Trophoblast cell (in vitro differentiated cells and primary cell): ENCODE data around the gene DNAH9.

ENCODE experiments used
- DNase-seq, 2 donors: peaks; one replicate each; pipeline ENCODE4 v3.0.0-alpha.2; 2016
- H2AFZ ChIP-seq: 2 replicates; pipeline ENCODE4 v1.6.1; 2013; ENCODE audit warnings: low read length, moderate library complexity, mild to moderate bottlenecking; ENCODE audit not compliant: insufficient read depth, poor library complexity
- H2AK5ac ChIP-seq: 2 replicates; pipeline ENCODE4 v1.6.1; 2013; ENCODE audit warnings: mild to moderate bottlenecking, low read length
- H2BK120ac ChIP-seq: 2 replicates; pipeline ENCODE4 v1.6.1; 2013; ENCODE audit warnings: low read length, mild to moderate bottlenecking, moderate library complexity; ENCODE audit not compliant: insufficient read depth, poor library complexity
- H2BK12ac ChIP-seq: 2 replicates; pipeline ENCODE4 v1.6.1; 2013; ENCODE audit warnings: mild to moderate bottlenecking, low read length, moderate library complexity
- H2BK5ac ChIP-seq: 2 replicates; pipeline ENCODE4 v1.6.1; 2013; ENCODE audit warnings: low read length, low read depth, moderate library complexity, mild to moderate bottlenecking; ENCODE audit not compliant: poor library complexity
- H3K14ac ChIP-seq: 2 replicates; pipeline ENCODE4 v1.6.1; 2013; ENCODE audit warnings: mild to moderate bottlenecking, low read length
- H3K18ac ChIP-seq: 2 replicates; pipeline ENCODE4 v1.6.1; 2013; ENCODE audit warnings: mild to moderate bottlenecking, low read length
- H3K23ac ChIP-seq: 2 replicates; pipeline ENCODE4 v1.6.1; 2013; ENCODE audit warnings: low read length
- H3K27ac ChIP-seq: 2 replicates; pipeline ENCODE4 v1.5.1; 2013; ENCODE audit warnings: low read depth, mild to moderate bottlenecking, inconsistent platforms, low read length, moderate library complexity
- H3K27me3 ChIP-seq: 2 replicates; pipeline ENCODE4 v1.6.1; 2013; ENCODE audit warnings: inconsistent platforms, mild to moderate bottlenecking, low read length, moderate library complexity; ENCODE audit not compliant: insufficient read depth
- H3K36me3 ChIP-seq, 2 experiments: 1 replicate in 1 of 2; 2 replicates in 1 of 2; pipeline ENCODE4 v1.6.1; 2013; ENCODE audit warnings: low read length in 2 of 2, mild to moderate bottlenecking in 2 of 2, moderate library complexity in 1 of 2; ENCODE audit not compliant: insufficient read depth in 2 of 2, control insufficient read depth in 1 of 2
- H3K4ac ChIP-seq: 2 replicates; pipeline ENCODE4 v1.6.1; 2013; ENCODE audit warnings: low read depth, mild to moderate bottlenecking, low read length, moderate library complexity
- H3K4me1 ChIP-seq, 2 experiments: 1 replicate in 1 of 2; 2 replicates in 1 of 2; pipeline ENCODE4 v1.6.1; 2013; ENCODE audit warnings: low read length in 2 of 2, mild to moderate bottlenecking in 2 of 2, moderate library complexity in 1 of 2; ENCODE audit not compliant: insufficient read depth in 2 of 2, control insufficient read depth in 1 of 2
- H3K4me2 ChIP-seq: 2 replicates; pipeline ENCODE4 v1.6.1; 2013; ENCODE audit warnings: inconsistent platforms, mild to moderate bottlenecking, low read length, moderate library complexity
- H3K4me3 ChIP-seq: 2 replicates; pipeline ENCODE4 v1.5.1; 2013; ENCODE audit warnings: mild to moderate bottlenecking, low read depth, low read length, inconsistent platforms
- H3K79me1 ChIP-seq: one replicate; pipeline ENCODE4 v1.6.1; 2013; ENCODE audit warnings: low read length
- H3K79me2 ChIP-seq: 2 replicates; pipeline ENCODE4 v1.6.1; 2013; ENCODE audit warnings: low read length, mild to moderate bottlenecking; ENCODE audit not compliant: control insufficient read depth, insufficient read depth, poor library complexity
- H3K9ac ChIP-seq: 2 replicates; pipeline ENCODE4 v1.6.1; 2013; ENCODE audit warnings: mild to moderate bottlenecking, low read length
- H3K9me3 ChIP-seq: 2 replicates; pipeline ENCODE4 v1.6.1; 2013; ENCODE audit warnings: low read depth, mild to moderate bottlenecking, control low read depth, inconsistent platforms, low read length; ENCODE audit not compliant: insufficient read depth
- H4K12ac ChIP-seq: 2 replicates; pipeline ENCODE4 v1.6.1; 2013; ENCODE audit warnings: low read depth, mild to moderate bottlenecking, low read length, moderate library complexity
- H4K8ac ChIP-seq: 2 replicates; pipeline ENCODE4 v1.6.1; 2013; ENCODE audit warnings: low read depth, mild to moderate bottlenecking, low read length, moderate library complexity
- H4K91ac ChIP-seq: one replicate; pipeline ENCODE4 v1.6.1; 2013; ENCODE audit warnings: low read depth, mild to moderate bottlenecking, low read length, moderate library complexity
- WGBS: extraction: QIAGEN DNeasy Blood & Tissue Kit; methylation state at CpG from one replicate; pipeline ENCODE4 v1.1.7; 2013; ENCODE audit warnings: missing lambda C conversion rate; ENCODE audit not compliant: insufficient read length, insufficient coverage; ENCODE audit errors: extremely low coverage; 5-methylcytosine and 5-hydroxymethylcytosine counted together

Gene DNAH9

GRCh38 chr17:11642655-11643054 lies 44.4 kb downstream of the DNAH9 start:
- Histone ChIP-seq H3K14ac (no peak overlapping the region), H3K9me3 (peaks cover 2% of the 10 kb centered on the region), H3K27ac (no peak overlapping the region), H2BK120ac (no peak overlapping the region), H3K4me1 (no peaks in the 10 kb centered on the region), H3K36me3 (no peaks in the 10 kb centered on the region), H3K4me2 (no peak overlapping the region), H4K8ac (no peak overlapping the region), H4K91ac (no peak overlapping the region), H3K79me1 (no peaks in the 10 kb centered on the region), H3K23ac (no peak overlapping the region), H3K18ac (no peak overlapping the region), H4K12ac (no peak overlapping the region), H3K27me3 (no peaks in the 10 kb centered on the region), H2BK5ac (no peak overlapping the region), H3K9ac (no peak overlapping the region), H3K4me3 (no peak overlapping the region), H3K79me2 (no peaks in the 10 kb centered on the region), H3K4ac (no peak overlapping the region), H2AK5ac (no peak overlapping the region), H2BK12ac (no peak overlapping the region), H2AFZ (no peak overlapping the region)
- no CpG with 5 or more reads among the region's 10 CpGs for WGBS
- DNase-seq: no peak

- H3K27ac ChIP-seq: no peak overlapping the region
- H3K79me2 ChIP-seq: no peaks in the 10 kb centered on the region
- no peak overlapping the region for H2BK12ac ChIP-seq
- no peak overlapping the region for H4K12ac ChIP-seq
- H3K4me1 ChIP-seq: no peaks in the 10 kb centered on the region
- H3K4me3 ChIP-seq: no peak overlapping the region
- H2BK5ac ChIP-seq: no peak overlapping the region
- no peak overlapping the region for H2AFZ ChIP-seq
- H2BK120ac ChIP-seq: no peak overlapping the region
- H3K4ac ChIP-seq: no peak overlapping the region
- no peak overlapping the region for H4K8ac ChIP-seq
- WGBS: no CpG with 5 or more reads among the region's 7 CpGs
- no peak overlapping the region for H3K4me2 ChIP-seq
- H3K18ac ChIP-seq: no peak overlapping the region
- H3K79me1 ChIP-seq: no peaks in the 10 kb centered on the region
- H3K9me3 ChIP-seq: peaks cover 2% of the 10 kb centered on the region
- H3K36me3 ChIP-seq: no peaks in the 10 kb centered on the region
- no peak overlapping the region for H3K23ac ChIP-seq
- no peak overlapping the region for H3K14ac ChIP-seq
- peak; percentile 53 to 58 for DNase-seq
- no peak overlapping the region for H4K91ac ChIP-seq
- no peak overlapping the region for H2AK5ac ChIP-seq
- no peaks in the 10 kb centered on the region for H3K27me3 ChIP-seq
- H3K9ac ChIP-seq: no peak overlapping the region
These were observed 45.6 kb downstream of the DNAH9 start for GRCh38 chr17:11643851-11644250.

GRCh38 chr17:11644265-11645212 lies 46.3 kb downstream of the DNAH9 start:
- peak; percentile 70 to 82 for DNase-seq
- no CpG with 5 or more reads among the region's 18 CpGs for WGBS

GRCh38 chr17:11645426-11645825 lies 47.2 kb downstream of the DNAH9 start:
- Histone ChIP-seq H3K4ac (no peak overlapping the region), H3K9me3 (peaks cover 2% of the 10 kb centered on the region), H3K9ac (no peak overlapping the region), H3K27me3 (no peaks in the 10 kb centered on the region), H2BK12ac (no peak overlapping the region), H2AK5ac (no peak overlapping the region), H3K4me1 (no peaks in the 10 kb centered on the region), H3K14ac (no peak overlapping the region), H3K23ac (no peak overlapping the region), H3K79me1 (no peaks in the 10 kb centered on the region), H3K36me3 (no peaks in the 10 kb centered on the region), H2AFZ (no peak overlapping the region), H4K12ac (no peak overlapping the region), H3K4me2 (no peak overlapping the region), H4K8ac (no peak overlapping the region), H2BK120ac (no peak overlapping the region), H3K18ac (no peak overlapping the region), H3K4me3 (no peak overlapping the region), H3K27ac (no peak overlapping the region), H4K91ac (no peak overlapping the region), H2BK5ac (no peak overlapping the region), H3K79me2 (no peaks in the 10 kb centered on the region)
- no CpG with 5 or more reads among the region's 2 CpGs for WGBS
- no peak for DNase-seq

More at GRCh38 chr17:11644265-11645212, 46.3 kb downstream of the DNAH9 start:
- no peaks in the 10 kb centered on the region for H3K79me1 ChIP-seq
- H3K4me3 ChIP-seq: no peak overlapping the region
- no peak overlapping the region for H3K4me2 ChIP-seq
- no peak overlapping the region for H2AK5ac ChIP-seq
- no peak overlapping the region for H3K14ac ChIP-seq
- H3K18ac ChIP-seq: no peak overlapping the region
- H4K91ac ChIP-seq: no peak overlapping the region
- no peak overlapping the region for H2AFZ ChIP-seq
- H2BK5ac ChIP-seq: no peak overlapping the region
- no peak overlapping the region for H2BK12ac ChIP-seq
- H3K36me3 ChIP-seq: no peaks in the 10 kb centered on the region
- no peak overlapping the region for H3K9ac ChIP-seq
- no peak overlapping the region for H3K23ac ChIP-seq
- no peak overlapping the region for H4K8ac ChIP-seq
- no peak overlapping the region for H3K27ac ChIP-seq
- H3K27me3 ChIP-seq: no peaks in the 10 kb centered on the region
- H3K79me2 ChIP-seq: no peaks in the 10 kb centered on the region
- peaks cover 2% of the 10 kb centered on the region for H3K9me3 ChIP-seq
- no peaks in the 10 kb centered on the region for H3K4me1 ChIP-seq
- H3K4ac ChIP-seq: no peak overlapping the region
- H2BK120ac ChIP-seq: no peak overlapping the region
- H4K12ac ChIP-seq: no peak overlapping the region
